Measurements from ENCODE around the gene PHLPP1.
"Not testable (repeated sequence)": the region's sequence is repeated elsewhere in the genome, so short reads cannot be mapped to it uniquely, and the experiment has no call there.

PHLPP1 gene

GRCh38 chr18:62894681-62895390, 179.5 kb downstream of the PHLPP1 start:
- no peak for DNase-seq (ENCODE audit: low read depth)

GRCh38 chr18:62897153-62897552, 181.8 kb downstream of the PHLPP1 start:
- no peak for DNase-seq (ENCODE audit: low read depth)

GRCh38 chr18:62898359-62898758, 183.0 kb downstream of the PHLPP1 start:
- DNase-seq (ENCODE audit: low read depth): no peak

- no peak for DNase-seq (ENCODE audit: low read depth)
These were observed 184.2 kb downstream of the PHLPP1 start for GRCh38 chr18:62899534-62899933.

GRCh38 chr18:62900132-62900883, 185.0 kb downstream of the PHLPP1 start:
- no peak for DNase-seq (ENCODE audit: low read depth)

- DNase-seq (ENCODE audit: low read depth): no peak
These were observed 187.4 kb downstream of the PHLPP1 start for GRCh38 chr18:62902776-62903175.

GRCh38 chr18:62904396-62905285, 189.3 kb downstream of the PHLPP1 start:
- no peak for DNase-seq (ENCODE audit: low read depth)

- no peak for DNase-seq (ENCODE audit: low read depth)
These were observed 197.5 kb downstream of the PHLPP1 start for GRCh38 chr18:62912885-62913284.

- not testable (repeated sequence) for DNase-seq (ENCODE audit: low read depth)
These were observed 198.5 kb downstream of the PHLPP1 start for GRCh38 chr18:62913824-62914223.

GRCh38 chr18:62914871-62915392, 199.6 kb downstream of the PHLPP1 start:
- DNase-seq (ENCODE audit: low read depth): no peak

GRCh38 chr18:62918361-62918760, 203.0 kb downstream of the PHLPP1 start:
- DNase-seq (ENCODE audit: low read depth): no peak

GRCh38 chr18:62919109-62919838, 203.9 kb downstream of the PHLPP1 start:
- DNase-seq (ENCODE audit: low read depth): no peak

- DNase-seq (ENCODE audit: low read depth): no peak
These were observed 209.8 kb downstream of the PHLPP1 start for GRCh38 chr18:62925031-62925688.

GRCh38 chr18:62928326-62928725, 213.0 kb downstream of the PHLPP1 start:
- no peak for DNase-seq (ENCODE audit: low read depth)

- DNase-seq (ENCODE audit: low read depth): no peak
These were observed 218.0 kb downstream of the PHLPP1 start for GRCh38 chr18:62933261-62933887.

GRCh38 chr18:62935994-62936393, 220.7 kb downstream of the PHLPP1 start:
- DNase-seq (ENCODE audit: low read depth): no peak

- no peak for DNase-seq (ENCODE audit: low read depth)
These were observed 221.7 kb downstream of the PHLPP1 start for GRCh38 chr18:62937065-62937464.

- DNase-seq (ENCODE audit: low read depth): no peak
These were observed 222.7 kb downstream of the PHLPP1 start for GRCh38 chr18:62938006-62938405.

- DNase-seq (ENCODE audit: low read depth): no peak
These were observed 223.1 kb downstream of the PHLPP1 start for GRCh38 chr18:62938487-62938886.

GRCh38 chr18:62939433-62939832, 224.1 kb downstream of the PHLPP1 start:
- no peak for DNase-seq (ENCODE audit: low read depth)

- no peak for DNase-seq (ENCODE audit: low read depth)
These were observed 224.6 kb downstream of the PHLPP1 start for GRCh38 chr18:62939926-62940325.

Data from CMK (cell line).